ENCODE data around the gene SLC45A3.

The SLC45A3 gene

DNA sequence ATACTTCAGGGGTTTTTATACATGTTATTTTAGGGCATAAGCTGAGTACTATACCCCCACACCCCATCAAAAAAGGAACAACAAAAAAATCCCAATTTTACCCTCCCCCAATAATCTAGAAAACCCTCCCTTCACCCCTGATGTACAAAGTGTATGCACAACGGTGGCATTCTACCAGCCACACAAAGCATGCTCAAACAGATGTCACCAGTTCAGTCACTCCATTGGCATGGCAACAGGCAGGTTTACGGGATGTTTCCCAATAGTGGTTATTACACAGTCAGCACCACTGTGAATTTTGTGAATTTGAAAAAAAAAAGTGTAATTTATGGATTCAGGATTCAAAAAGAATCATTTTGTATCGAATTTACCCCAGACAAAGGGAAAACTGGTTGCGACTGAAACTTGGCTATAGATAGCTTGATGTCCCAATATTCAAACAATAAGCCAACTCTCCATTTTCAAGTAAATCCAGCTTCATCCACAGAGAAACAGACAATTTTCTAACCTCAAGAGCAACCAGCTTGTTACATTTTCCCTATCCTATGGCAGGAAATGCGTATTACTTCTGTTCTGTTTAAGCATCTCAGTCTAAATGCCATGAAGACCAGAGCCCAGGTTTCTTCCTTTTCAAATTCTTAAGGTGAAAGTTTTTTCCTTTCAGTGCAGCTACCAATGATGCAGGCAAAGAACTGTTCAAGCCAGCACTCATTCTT lies 34.0 kb upstream of the SLC45A3 start:
- TF ChIP-seq POLR2AphosphoS5 (IDR thresholded peaks at IDR 0.05; ENCODE audit: low read depth, low read length) (peak; percentile 43), SIN3A (IDR thresholded peaks at IDR 0.05; ENCODE audit: borderline replicate concordance, insufficient read depth, low read length) (no peak)

GRCh38 chr1:205711105-205712048 lies 31.1 kb upstream of the SLC45A3 start:
- TF ChIP-seq TAF1 (IDR thresholded peaks at IDR 0.05; ENCODE audit: borderline replicate concordance, insufficient read depth, low read length) = no peak
- TF ChIP-seq POLR2AphosphoS5 (IDR thresholded peaks at IDR 0.05; ENCODE audit: low read depth, low read length) = no peak

- TF ChIP-seq SIN3A (IDR thresholded peaks at IDR 0.05; ENCODE audit: borderline replicate concordance, insufficient read depth, low read length) (no peak), POLR2AphosphoS5 (IDR thresholded peaks at IDR 0.05; ENCODE audit: low read depth, low read length) (no peak), TAF1 (IDR thresholded peaks at IDR 0.05; ENCODE audit: borderline replicate concordance, insufficient read depth, low read length) (no peak), FOXP2 (optimal IDR thresholded peaks at IDR 0.05; ENCODE audit: borderline replicate concordance, extremely low read depth, extremely low read length, insufficient read depth) (no peak)
- TF ChIP-seq, protein P1, sequence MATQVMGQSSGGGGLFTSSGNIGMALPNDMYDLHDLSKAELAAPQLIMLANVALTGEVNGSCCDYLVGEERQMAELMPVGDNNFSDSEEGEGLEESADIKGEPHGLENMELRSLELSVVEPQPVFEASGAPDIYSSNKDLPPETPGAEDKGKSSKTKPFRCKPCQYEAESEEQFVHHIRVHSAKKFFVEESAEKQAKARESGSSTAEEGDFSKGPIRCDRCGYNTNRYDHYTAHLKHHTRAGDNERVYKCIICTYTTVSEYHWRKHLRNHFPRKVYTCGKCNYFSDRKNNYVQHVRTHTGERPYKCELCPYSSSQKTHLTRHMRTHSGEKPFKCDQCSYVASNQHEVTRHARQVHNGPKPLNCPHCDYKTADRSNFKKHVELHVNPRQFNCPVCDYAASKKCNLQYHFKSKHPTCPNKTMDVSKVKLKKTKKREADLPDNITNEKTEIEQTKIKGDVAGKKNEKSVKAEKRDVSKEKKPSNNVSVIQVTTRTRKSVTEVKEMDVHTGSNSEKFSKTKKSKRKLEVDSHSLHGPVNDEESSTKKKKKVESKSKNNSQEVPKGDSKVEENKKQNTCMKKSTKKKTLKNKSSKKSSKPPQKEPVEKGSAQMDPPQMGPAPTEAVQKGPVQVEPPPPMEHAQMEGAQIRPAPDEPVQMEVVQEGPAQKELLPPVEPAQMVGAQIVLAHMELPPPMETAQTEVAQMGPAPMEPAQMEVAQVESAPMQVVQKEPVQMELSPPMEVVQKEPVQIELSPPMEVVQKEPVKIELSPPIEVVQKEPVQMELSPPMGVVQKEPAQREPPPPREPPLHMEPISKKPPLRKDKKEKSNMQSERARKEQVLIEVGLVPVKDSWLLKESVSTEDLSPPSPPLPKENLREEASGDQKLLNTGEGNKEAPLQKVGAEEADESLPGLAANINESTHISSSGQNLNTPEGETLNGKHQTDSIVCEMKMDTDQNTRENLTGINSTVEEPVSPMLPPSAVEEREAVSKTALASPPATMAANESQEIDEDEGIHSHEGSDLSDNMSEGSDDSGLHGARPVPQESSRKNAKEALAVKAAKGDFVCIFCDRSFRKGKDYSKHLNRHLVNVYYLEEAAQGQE (IDR thresholded peaks at IDR 0.05; ENCODE audit: insufficient read depth in 1 of 2, low read depth in 2 of 2, low read length in 2 of 2) = no peak
Measured at GRCh38 chr1:205710201-205711062, 30.1 kb upstream of the SLC45A3 start.

GRCh38 chr1:205709640-205710039 lies 29.3 kb upstream of the SLC45A3 start:
- no peak for TF ChIP-seq SIN3A (IDR thresholded peaks at IDR 0.05; ENCODE audit: borderline replicate concordance, insufficient read depth, low read length)
- TF ChIP-seq TAF1 (IDR thresholded peaks at IDR 0.05; ENCODE audit: borderline replicate concordance, insufficient read depth, low read length) = no peak
- TF ChIP-seq, protein P1 (IDR thresholded peaks at IDR 0.05; ENCODE audit: insufficient read depth in 1 of 2, low read depth in 2 of 2, low read length in 2 of 2) = no peak
- no peak for TF ChIP-seq FOXP2 (optimal IDR thresholded peaks at IDR 0.05; ENCODE audit: borderline replicate concordance, extremely low read depth, extremely low read length, insufficient read depth)
- TF ChIP-seq POLR2AphosphoS5 (IDR thresholded peaks at IDR 0.05; ENCODE audit: low read depth, low read length) = no peak

GRCh38 chr1:205709059-205709398 lies 28.7 kb upstream of the SLC45A3 start:
- TF ChIP-seq TAF1 (IDR thresholded peaks at IDR 0.05; ENCODE audit: borderline replicate concordance, insufficient read depth, low read length) (no peak), SIN3A (IDR thresholded peaks at IDR 0.05; ENCODE audit: borderline replicate concordance, insufficient read depth, low read length) (no peak)
- TF ChIP-seq, protein P1 (IDR thresholded peaks at IDR 0.05; ENCODE audit: insufficient read depth in 1 of 2, low read depth in 2 of 2, low read length in 2 of 2) = no peak
